Stimulated activated CD8-positive, alpha-beta memory T cell treated with anti-CD3 and anti-CD28 coated beads, Interleukin-4, amount 100 ng/mL, for 1 hour (primary cell): ENCODE data around the gene FXYD6.
"Not testable (repeated sequence)": the region's sequence is repeated elsewhere in the genome, so short reads cannot be mapped to it uniquely, and the experiment has no call there.

Experiments
- DNase-seq, 2 donors: peaks; one replicate each; pipeline ENCODE4 v3.0.0-alpha.2; 2020; ENCODE audit warnings: low read depth in 2 of 2, low spot score in 1 of 2

Gene FXYD6

DNA sequence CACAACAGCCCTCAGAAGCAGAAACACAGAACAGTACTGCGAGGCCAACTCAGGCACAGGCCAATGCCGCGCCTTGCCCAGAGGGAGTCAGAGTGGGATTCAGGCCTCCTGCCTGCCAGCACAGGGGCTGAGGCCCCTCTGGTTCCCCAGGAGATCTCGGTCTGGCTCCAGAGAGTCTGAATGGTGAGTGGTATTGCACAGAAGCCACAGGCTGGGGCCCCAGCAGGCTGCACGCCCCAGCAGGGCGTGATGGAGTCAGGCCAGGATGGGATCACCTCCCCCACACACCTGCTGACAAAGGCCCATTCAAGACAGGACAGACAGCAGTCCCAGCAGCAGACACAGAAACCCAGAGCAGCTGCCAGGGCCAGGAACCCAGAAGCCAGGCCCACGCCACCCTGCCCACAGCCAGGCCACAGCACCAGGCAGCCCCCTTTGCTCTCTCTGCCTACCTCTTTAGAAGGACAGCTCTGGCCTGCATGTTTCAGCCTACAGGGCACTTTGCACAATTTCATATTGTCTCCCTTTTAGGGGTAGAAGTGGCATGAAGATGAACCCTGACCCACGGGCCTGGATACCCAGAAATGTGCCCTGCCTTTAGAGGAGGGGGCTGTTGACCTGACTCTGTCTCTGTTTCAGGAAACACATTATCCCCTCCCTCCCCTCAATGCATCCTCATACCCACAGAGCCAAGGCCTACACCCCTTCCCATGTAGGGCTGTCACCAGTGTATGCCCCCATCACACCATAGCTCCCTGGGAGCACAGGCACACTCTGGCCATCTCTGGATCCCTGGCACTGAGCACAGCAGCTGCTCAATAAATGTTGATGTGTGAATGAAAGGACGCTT is 6.1 kb downstream of the FXYD6 start:
- DNase-seq: no peak

DNA sequence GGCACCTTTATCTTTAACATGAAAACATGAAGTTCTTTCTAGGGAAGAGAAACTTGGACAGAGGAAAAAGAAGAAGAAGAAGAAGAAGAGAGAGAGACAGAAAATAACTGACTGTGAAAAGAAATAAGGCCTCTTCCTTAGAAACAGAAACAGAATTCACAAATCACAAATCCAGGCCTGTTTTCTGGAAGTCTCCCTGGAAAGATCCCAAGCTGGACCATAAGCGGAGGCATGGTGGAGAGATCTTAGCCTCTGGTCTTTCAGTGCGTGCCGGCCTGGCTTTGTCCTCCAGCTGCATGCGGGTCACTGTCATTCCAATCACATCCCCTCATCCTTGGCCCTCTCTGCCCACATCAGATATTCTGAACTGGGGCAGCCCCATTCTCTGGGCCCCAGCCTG is 6.9 kb downstream of the FXYD6 start:
- DNase-seq: no peak

DNA sequence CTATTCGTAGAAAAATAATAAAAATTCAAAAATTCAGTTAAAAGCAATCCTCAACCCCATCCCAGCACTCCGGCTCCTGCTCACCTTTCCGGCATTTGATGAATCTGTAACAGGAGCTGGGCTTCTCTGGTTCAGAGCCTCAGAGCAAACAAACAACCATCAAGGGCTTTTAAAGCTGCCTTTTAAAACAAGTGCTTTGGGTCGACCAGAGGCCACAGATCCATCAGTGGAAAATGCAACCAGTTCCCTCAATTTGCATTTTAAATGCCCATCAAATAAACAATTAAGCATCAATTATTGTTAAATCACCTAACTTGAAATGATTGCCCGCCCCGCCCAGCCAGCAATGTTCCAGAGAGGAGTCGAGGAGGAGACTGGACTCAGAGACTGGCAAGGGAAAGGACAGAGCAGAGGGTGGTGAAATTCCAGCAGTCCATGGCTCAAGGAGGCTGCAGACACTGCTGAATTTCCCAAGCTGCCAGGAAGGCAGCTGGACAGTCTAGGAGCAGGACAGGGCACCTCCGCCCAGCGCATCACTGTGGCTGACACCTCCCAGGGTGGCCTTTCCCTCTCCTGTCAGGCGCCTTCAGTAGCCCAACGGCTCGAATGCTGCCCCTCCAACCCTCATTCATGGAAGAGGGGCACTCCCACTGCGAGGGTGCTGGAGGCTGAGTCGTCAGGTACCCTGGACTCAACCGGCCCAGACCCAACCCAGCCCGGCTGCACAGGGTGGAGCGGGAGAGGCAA is 7.5 kb downstream of the FXYD6 start:
- no peak for DNase-seq

DNA sequence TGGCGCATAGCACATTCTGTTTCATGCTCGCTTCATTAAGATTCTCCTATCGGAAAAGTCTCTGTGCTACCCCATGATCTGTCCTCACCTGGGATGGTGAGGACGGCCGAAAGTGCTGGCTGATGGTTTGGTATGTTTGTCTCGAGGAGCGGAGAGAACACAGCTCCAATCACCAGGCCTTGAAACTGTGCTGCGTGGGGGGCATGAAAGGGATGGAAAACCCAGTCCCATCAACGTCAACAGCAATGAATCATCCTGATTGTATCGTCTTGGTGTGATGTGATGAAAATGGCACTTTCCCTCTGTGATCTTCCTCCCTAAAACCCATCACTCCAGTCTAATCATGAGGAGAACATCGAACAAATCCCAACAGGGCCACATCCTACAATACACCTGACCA is 8.4 kb downstream of the FXYD6 start:
- DNase-seq: no peak

DNA sequence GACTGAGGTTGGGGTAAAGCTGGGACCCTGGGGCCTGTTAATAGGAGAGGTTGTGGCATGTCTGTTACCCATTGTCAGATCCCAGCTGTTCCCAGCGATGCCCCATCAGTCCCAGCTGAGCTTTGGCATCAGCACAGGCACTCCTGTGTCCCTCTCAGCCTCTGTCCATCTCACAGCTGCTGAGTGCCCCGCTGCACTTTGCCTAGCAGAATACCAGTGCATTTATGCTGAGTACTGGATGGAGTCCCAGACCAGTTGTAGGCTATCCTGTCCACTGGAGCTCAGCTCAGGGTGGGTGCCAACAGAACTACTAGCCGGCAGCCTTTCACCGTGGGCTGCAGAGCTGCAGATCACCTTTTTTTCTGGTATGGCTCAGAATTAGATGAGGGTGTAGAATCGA is 9.9 kb downstream of the FXYD6 start:
- DNase-seq: no peak

DNA sequence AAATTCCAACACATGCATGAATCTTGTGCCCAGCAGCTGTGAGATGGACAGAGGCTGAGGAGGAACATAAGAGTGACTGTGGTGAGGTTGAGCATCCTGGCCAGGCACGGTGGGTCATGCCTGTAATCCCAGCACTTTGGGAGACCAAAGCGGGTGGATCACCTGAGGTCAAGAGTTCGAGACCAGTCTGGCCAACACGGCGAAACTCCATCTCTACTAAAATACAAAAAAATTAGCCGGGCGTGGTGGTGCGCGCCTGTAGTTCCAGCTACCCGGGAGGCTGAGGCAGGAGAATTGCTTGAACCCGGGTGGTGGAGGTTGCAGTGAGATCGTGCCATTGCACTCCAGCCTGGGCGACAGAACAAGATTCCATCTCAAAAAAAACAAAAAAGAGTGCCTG is 10.9 kb downstream of the FXYD6 start:
- DNase-seq: not testable (repeated sequence)

DNA sequence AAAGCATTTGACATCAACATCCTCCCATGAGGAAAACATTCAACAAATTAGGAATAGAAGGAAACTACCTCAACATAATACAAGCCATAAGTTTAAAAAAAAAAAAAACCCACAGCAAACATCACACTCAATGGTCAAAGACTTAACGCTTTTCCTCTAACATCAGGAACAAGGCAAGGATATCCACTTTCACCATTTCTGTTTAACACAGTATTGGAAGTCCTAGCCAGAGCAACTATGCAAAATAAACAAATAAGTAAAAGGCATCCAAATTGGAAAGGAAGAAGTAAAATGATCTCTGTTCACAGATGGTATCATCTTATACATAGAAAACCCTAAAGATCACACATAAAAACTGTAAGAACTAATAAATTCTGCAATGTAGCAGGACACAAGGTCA is 13.1 kb downstream of the FXYD6 start:
- no peak for DNase-seq

DNA sequence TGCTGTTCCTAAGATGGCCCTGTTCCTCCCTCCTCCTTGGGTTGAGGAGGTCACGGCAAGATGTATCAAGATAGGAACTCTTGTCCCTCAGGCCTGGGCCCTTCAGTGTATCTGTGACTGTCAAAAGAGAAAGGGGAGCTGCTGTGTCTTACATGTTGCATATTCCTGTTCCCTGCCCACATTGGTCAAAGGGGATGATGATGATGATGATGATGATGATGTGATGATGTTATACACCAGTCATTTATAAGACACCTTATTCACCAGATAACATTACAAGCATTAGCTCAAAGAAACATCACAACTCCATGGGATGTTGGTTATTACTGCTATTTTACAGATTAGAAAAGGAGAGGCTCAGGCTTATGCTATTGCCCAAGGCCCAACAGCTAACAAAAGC is 13.7 kb downstream of the FXYD6 start:
- DNase-seq: no peak

DNA sequence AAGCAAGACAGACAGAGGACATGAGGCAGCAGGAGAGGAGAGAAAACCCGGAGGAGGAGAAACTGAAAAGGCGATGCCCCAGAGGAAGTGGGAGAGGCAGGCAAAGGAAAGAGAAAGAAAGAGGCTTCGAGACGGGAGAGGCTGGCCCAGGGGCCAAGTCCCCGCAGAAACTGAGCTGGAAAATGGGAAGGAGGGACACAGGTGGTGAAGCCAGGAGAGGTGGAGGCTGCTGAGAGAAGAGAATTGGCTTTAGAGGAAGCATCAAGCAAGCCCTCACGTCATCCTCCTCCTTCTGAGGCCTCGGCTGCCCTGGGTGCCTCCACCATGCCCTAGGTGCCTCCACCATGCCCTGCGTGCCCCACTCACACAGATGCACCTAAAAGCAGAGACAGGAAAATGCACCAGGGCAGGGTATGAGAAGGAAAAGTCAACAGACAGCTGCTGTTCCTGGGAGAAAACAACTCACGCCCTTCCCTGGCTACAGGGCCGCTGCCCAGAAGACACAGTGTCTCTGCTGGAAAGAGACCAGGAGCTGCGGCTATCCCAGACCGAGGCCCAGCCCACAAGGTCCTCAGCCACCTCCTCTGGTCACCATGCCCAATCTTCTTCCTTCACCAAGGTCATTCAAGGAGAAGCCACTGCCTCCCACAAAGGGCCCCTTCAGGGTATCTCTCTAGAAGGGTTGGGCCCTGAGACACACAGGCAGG is 14.3 kb downstream of the FXYD6 start:
- no peak for DNase-seq

DNA sequence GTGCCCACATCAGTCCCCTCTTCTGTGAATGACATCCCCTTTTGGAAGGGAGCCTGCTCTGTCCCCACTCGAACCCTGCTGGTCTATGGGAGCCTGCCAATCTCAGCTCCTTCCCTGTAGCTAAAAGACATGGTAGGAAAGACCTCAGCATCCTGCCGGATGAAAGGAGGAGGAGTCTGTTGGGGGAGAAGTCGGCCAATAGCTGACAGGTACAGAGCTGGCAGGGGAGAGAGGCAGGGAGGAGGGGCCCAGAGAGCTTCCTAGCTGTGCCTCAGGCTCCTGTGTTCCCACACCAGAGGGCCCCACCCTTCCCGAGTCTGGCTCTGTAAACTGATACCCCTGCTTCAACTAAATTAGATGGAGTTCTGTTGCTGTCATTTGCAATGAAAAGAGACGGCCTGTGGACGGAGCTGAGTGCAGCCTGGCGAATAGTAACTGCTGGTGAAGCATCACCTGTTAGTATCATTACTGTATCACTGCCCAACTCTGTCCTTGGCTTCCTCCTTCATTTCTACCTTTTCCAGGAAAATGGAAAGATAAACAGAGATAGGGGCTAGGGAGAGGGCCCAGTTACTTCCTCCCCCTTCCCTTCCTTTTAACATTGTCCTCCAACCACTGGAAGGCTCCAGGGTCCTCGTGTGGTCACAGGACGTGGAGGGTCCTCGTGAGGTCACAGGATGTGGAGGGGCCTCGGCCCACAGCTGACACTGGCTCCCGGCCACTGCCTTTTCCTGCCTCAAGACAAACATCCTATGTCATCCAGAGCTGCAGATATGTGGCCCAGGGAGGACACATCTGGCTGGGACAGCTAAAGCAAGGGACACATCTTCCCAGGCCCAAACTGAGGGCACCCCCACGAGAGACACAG is 15.1 kb downstream of the FXYD6 start:
- no peak for DNase-seq

DNA sequence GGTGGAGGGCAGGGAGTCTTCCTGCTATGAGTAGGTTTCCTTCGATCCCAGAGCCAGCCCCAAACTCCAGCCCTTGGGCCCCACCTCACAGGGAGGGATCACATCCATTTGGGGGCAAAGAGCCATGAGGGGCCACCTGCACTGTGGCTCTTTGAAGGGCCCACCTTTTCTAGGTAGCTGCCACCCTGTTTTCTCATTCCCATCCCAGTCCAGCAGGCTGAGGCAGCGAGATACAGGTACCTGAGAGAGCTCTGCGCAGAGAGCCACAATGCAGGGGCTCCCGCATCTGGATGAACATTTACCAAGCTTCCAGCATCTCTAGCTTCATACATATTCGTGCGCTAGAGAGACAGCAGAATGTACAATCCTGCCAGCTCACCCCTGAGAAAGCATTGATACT is 16.3 kb downstream of the FXYD6 start:
- no peak for DNase-seq

DNA sequence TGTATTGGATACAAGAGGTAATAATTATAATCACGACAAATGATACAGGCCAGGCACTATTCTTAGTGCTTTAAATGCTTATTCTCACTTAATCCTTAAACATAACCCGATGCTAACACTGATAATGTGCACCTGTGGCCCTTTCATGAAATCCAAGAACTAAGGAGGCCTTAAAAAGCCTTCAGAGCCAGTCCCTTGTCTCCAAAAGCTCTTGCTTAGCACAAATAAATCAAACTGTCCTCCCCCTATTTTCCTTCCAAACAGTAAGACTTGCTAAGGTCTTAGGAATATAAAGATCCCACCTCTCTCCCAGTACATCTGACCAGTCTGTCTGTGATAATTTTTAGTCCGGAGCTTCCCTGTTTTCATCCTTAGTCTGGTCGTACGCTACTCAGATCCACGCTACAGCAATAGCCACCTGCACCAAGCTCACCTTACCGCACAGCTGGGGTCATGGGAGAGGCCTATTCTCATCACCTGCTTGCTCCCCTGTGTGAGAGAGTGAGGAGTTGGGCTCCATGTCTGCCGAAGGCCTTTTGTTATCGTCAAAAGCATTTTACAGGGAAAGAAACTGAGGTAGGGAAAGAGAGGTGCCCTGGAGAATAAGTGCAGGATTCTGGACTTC is 16.9 kb downstream of the FXYD6 start:
- DNase-seq: no peak

DNA sequence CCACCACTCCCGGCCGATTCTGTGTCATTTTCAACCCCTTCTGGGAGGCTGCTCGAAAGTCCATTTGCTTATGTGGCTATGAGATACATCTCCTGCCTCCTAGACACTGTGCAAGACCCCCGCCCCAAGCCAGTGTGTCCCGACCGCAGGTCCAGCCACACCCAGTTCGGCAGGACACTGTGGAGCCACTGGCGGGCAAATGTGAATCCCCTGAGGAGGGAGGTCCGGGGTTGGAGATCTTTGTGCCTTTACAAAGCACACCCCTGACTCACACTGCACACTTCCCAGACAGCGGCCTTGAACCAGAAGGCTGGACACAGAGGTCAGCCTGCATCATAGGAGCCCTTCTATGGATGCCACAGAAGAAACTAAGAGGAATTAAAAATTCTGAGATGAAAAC is 17.4 kb downstream of the FXYD6 start:
- no peak for DNase-seq

DNA sequence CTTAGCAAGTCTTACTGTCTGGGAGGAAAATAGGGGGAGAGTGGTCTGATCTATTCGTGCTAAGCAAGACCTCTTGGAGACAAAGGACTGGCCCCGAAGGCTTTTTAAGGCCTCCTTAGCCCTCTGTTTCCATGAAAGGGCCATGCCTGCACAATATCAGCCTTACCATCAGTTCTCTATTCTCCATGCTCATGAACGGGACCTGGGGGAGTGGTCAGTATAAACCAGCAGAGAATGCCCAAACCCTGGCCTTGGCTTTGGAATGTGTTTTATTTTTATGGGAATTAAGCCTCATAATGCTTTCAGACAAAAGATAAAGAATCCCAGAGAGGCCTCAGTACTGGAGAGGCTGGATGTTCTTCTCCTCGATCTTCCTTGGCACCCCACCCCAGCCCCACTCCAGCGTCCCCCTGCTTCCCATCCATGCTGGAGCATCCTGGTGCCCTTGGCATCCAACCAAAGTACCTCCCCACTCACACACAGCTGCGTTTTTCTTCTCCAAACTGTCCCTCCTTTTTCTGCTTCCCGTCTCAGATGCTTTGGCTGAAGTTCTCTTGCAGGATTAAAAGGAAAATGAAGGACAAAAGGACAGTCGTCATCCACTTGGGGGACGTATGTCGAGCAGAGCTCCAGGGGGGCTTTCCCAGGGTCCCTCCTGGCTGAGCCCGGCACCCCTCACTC is 18.6 kb downstream of the FXYD6 start:
- DNase-seq: no peak

DNA sequence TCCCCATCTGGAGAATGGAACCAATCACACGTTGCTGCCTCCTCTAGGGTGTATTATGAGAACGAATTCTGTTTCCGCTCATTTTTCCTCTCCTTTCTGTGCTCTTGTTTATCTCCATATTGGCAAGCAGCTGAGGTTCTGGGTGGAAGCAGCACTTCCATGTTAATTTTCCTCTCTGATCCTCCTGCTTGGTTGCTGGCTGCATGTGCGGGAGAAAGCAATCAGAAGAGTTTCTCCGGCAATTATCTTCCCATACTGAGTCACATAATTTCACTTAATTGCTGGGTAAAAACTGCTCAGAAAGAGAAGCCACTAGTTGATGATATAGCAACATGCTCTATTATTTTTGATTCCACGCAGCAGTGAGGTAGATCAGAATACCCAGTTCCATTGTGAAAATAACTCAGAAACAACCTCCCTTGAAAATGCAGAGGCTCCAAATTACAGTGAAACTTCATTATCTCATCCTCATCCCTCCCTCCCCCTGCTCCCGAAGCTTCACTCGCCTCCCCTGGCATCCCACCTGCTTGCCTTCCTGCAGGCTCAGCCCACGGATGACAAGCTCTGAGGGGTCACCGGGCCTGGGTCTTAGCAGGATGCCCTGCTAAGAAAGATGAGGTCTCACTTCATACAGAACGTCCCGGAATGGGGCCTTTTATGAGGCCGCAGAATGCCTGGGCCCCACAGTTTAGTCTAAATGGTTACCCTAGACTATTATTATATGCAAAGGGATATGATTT is 20.4 kb downstream of the FXYD6 start:
- no peak for DNase-seq

DNA sequence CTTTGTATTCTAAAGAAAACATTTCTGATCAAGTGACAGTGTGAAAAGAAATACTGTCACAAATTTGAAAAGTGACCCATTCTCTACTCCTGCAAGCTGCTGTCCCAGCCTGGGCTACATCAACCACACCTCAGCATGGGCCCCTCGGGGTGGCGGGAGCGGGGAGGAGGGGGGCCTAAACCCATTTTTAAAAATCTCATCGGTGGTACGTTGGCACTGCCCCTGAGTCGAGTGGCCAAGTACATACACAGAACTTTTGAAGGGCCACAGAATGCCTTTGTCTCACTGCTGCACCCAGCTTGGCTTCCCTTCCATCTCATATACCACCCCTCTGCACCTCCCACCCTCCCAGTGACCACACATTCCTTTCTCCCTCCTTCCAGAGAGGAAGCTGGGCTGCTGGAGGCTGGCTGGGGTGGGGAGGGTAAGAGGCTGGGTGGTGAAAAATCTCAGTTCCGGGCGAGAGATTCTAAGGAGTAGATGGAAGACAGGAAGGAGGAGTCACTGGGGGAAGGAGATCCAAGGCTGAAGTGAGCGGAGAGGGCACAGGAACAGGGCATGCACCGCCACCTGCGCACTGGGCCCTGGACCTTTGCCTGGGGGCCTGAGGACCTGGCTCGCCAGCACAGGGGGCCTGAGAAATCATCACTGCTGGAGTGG is 21.1 kb downstream of the FXYD6 start:
- no peak for DNase-seq

DNA sequence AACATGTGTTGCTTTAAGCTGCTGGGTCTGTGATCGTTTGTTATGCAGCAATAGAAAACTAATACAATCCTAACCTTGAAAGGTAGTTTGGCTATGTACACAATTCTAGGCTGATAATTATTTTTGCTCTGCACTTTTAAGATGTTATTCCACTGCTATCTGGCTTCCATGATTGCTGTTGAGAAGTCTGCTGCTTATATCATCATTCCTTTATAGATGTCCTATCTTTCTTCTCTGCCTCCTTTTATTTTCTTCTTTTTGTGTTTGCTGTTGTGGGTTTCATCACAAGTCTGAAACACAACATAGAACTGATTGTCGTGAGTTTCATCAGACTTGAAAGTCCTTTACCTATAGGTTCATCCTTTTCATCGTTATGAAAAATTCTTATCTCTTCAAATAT is 24.1 kb downstream of the FXYD6 start:
- DNase-seq: no peak

DNA sequence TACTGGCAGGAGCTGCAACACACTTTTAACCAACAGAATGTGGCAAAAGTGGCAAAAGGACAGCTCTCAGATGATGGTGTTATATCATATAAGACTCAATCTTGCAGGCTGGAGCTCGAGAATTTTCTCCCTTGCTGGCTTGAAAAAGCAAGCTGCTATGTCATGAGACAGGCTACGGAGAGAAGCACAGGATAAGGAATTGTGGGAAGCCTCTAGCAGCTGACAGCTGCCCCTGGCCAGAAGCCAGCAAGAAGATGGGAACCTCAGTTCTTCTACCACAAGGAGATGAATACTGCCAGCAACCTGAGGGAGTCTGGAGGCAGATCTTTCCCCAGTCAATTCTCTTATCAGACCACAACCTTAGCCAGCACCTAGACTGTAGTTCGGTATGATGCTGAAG is 24.6 kb downstream of the FXYD6 start:
- DNase-seq: no peak

DNA sequence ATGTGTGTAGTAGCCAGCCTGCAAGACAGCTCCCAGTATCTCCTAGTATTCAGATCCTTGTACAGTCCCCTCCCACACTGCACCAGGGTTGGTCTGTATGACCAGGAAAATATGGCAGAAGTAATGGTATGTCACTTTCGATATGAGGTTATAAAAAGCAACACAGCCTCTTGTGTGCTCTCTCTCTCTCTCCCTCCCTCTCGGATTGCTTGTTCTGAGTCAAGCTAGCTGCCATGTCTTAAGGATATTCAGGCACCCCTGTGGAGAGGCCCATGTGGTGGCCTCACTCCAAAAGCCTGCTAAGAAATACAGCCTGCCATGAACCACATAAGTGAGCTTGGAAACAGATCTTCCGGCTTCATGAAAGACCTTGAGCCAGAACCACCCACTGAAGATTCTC is 25.4 kb downstream of the FXYD6 start:
- no peak for DNase-seq
